H9 (cell line): Measurements from ENCODE around the gene ZBTB16. TPM values are rescaled to one million over a fixed set of nuclear protein-coding genes. Genes with fewer than 3 reads are reported as not detected.

Experiments
- DNase-seq: peaks from one replicate; pipeline ENCODE4 v3.0.0-alpha.2; 2017
- H2AFZ ChIP-seq: one replicate; pipeline ENCODE4 v1.6.1; 2013; ENCODE audit warnings: mild to moderate bottlenecking, low read length, control low read depth, moderate library complexity
- H2AK5ac ChIP-seq: 2 replicates; pipeline ENCODE4 v1.6.1; 2013; ENCODE audit warnings: low read length, control low read depth, mixed read lengths; ENCODE audit not compliant: insufficient read length
- H2BK120ac ChIP-seq: one replicate; pipeline ENCODE4 v1.6.1; 2013; ENCODE audit warnings: low read depth, mild to moderate bottlenecking, low read length, control low read depth, inconsistent platforms; ENCODE audit not compliant: poor library complexity, severe bottlenecking
- H2BK12ac ChIP-seq: 2 replicates; pipeline ENCODE4 v1.6.1; 2013; ENCODE audit warnings: low read length, control low read depth, mixed read lengths, low read depth; ENCODE audit not compliant: insufficient read length
- H2BK15ac ChIP-seq: 2 replicates; pipeline ENCODE4 v1.6.1; 2013; ENCODE audit warnings: low read depth, low read length, control low read depth
- H2BK20ac ChIP-seq: one replicate; pipeline ENCODE4 v1.6.1; 2013; ENCODE audit warnings: low read depth, mild to moderate bottlenecking, low read length, control low read depth, inconsistent platforms; ENCODE audit not compliant: poor library complexity, severe bottlenecking
- H2BK5ac ChIP-seq: 2 replicates; pipeline ENCODE4 v1.6.1; 2013; ENCODE audit warnings: low read length, control low read depth, mixed read lengths; ENCODE audit not compliant: insufficient read length
- H3K14ac ChIP-seq: 2 replicates; pipeline ENCODE4 v1.6.1; 2013; ENCODE audit warnings: low read length, control low read depth; ENCODE audit not compliant: insufficient read depth
- H3K18ac ChIP-seq: 2 replicates; pipeline ENCODE4 v1.6.1; 2013; ENCODE audit warnings: low read depth, mild to moderate bottlenecking, mixed read lengths, low read length, control low read depth; ENCODE audit not compliant: insufficient read length
- H3K23ac ChIP-seq: 2 replicates; pipeline ENCODE4 v1.6.1; 2013; ENCODE audit warnings: low read length, control low read depth, mixed read lengths, low read depth; ENCODE audit not compliant: insufficient read length
- H3K23me2 ChIP-seq: 2 replicates; pipeline ENCODE4 v1.6.1; 2013; ENCODE audit warnings: low read depth, mild to moderate bottlenecking, mixed read lengths, low read length, control low read depth; ENCODE audit not compliant: insufficient read length, poor library complexity, severe bottlenecking
- H3K27ac ChIP-seq: 2 replicates; pipeline ENCODE4 v1.5.1; 2013; ENCODE audit warnings: low read length, control low read depth, mixed read lengths, low read depth; ENCODE audit not compliant: insufficient read length
- H3K27me3 ChIP-seq: 2 replicates; pipeline ENCODE4 v1.6.1; 2013; ENCODE audit warnings: low read length, control low read depth, inconsistent platforms; ENCODE audit not compliant: insufficient read depth
- H3K4ac ChIP-seq: 2 replicates; pipeline ENCODE4 v1.6.1; 2013; ENCODE audit warnings: low read depth, mild to moderate bottlenecking, control low read depth, inconsistent platforms, low read length, moderate library complexity
- H3K4me1 ChIP-seq: 2 replicates; pipeline ENCODE4 v1.6.1; 2013; ENCODE audit warnings: low read length, control low read depth, inconsistent platforms; ENCODE audit not compliant: insufficient read depth
- H3K4me2 ChIP-seq: 2 replicates; pipeline ENCODE4 v1.6.1; 2013; ENCODE audit warnings: low read length, control low read depth, mixed read lengths; ENCODE audit not compliant: insufficient read length, insufficient read depth
- H3K56ac ChIP-seq: 2 replicates; pipeline ENCODE4 v1.6.1; 2013; ENCODE audit warnings: low read depth, mild to moderate bottlenecking, mixed read lengths, low read length, control low read depth; ENCODE audit not compliant: insufficient read length
- H3K79me1 ChIP-seq: 2 replicates; pipeline ENCODE4 v1.6.1; 2013; ENCODE audit warnings: low read depth, mild to moderate bottlenecking, moderate library complexity, low read length, control low read depth, inconsistent platforms; ENCODE audit not compliant: insufficient read depth, poor library complexity, severe bottlenecking
- H3K79me2 ChIP-seq: 2 replicates; pipeline ENCODE4 v1.6.1; 2013; ENCODE audit warnings: low read length, control low read depth, inconsistent platforms; ENCODE audit not compliant: insufficient read depth
- H3K9ac ChIP-seq: 2 replicates; pipeline ENCODE4 v1.6.1; 2013; ENCODE audit warnings: low read length, control low read depth, mixed read lengths; ENCODE audit not compliant: insufficient read length; ENCODE audit errors: extremely low read depth
- H3K9me3 ChIP-seq: one replicate; pipeline ENCODE4 v1.6.1; 2013; ENCODE audit warnings: low read depth, low read length, inconsistent platforms; ENCODE audit not compliant: control insufficient read depth
- H3T11ph ChIP-seq: one replicate; pipeline ENCODE4 v1.6.1; 2013; ENCODE audit warnings: mild to moderate bottlenecking, low read length, control low read depth, inconsistent platforms
- H4K20me1 ChIP-seq: one replicate; pipeline ENCODE4 v1.6.1; 2013; ENCODE audit not compliant: control insufficient read depth, insufficient read length, insufficient read depth
- H4K5ac ChIP-seq: 2 replicates; pipeline ENCODE4 v1.6.1; 2013; ENCODE audit warnings: low read depth, mild to moderate bottlenecking, mixed read lengths, low read length, control low read depth; ENCODE audit not compliant: insufficient read length
- H4K8ac ChIP-seq: replicated peaks from 2 replicates; pipeline ENCODE4 v1.6.1; 2013; ENCODE audit warnings: low read length, control low read depth, mixed read lengths, low read depth; ENCODE audit not compliant: insufficient read length
- H4K91ac ChIP-seq: 2 replicates; pipeline ENCODE4 v1.6.1; 2013; ENCODE audit warnings: low read depth, mild to moderate bottlenecking, moderate library complexity, mixed read lengths, low read length, control low read depth; ENCODE audit not compliant: insufficient read length
- H3K27ac Mint-ChIP-seq, 3 experiments: 2 replicates in 2 of 3; 3 replicates in 1 of 3; pipeline ENCODE4 v1.8.0; 2020 to 2021; ENCODE audit warnings: mixed read lengths in 3 of 3, mild to moderate bottlenecking in 1 of 3, moderate library complexity in 1 of 3
- H3K27me3 Mint-ChIP-seq: 2 replicates; pipeline ENCODE4 v1.8.0; 2021; ENCODE audit warnings: low read depth, mild to moderate bottlenecking, moderate library complexity, mixed read lengths
- H3K36me3 Mint-ChIP-seq, 3 experiments: 2 replicates in 2 of 3; 3 replicates in 1 of 3; pipeline ENCODE4 v1.8.0; 2020 to 2021; ENCODE audit warnings: low read depth in 3 of 3, mixed read lengths in 3 of 3; ENCODE audit not compliant: insufficient read depth in 1 of 3
- H3K4me1 Mint-ChIP-seq, 2 experiments: 2 replicates each; pipeline ENCODE4 v1.8.0; 2020; ENCODE audit warnings: mixed read lengths in 2 of 2
- H3K4me3 Mint-ChIP-seq, 2 experiments: 2 replicates in 1 of 2; 3 replicates in 1 of 2; pipeline ENCODE4 v1.8.0; 2020 to 2021; ENCODE audit warnings: mild to moderate bottlenecking in 2 of 2, mixed read lengths in 2 of 2, moderate library complexity in 1 of 2
- H3K9me3 Mint-ChIP-seq, 2 experiments: 2 replicates in 1 of 2; 3 replicates in 1 of 2; pipeline ENCODE4 v1.8.0; 2020; ENCODE audit warnings: mild to moderate bottlenecking in 2 of 2, mixed read lengths in 2 of 2, moderate library complexity in 1 of 2
- CTCF ChIP-seq: fragments of 200-600 bp; sonication (generic); conservative IDR thresholded peaks from 3 replicates; pipeline ENCODE4 v1.8.0; 2021; ENCODE audit warnings: antibody characterized with exemption, mild to moderate bottlenecking
- WGBS: extraction: QIAGEN DNeasy Blood & Tissue Kit; methylation state at CpG from one replicate; pipeline ENCODE4 v1.1.7; 2013; ENCODE audit warnings: missing lambda C conversion rate, low lambda C conversion rate, mixed read lengths; ENCODE audit not compliant: insufficient read length; ENCODE audit errors: extremely low coverage; 5-methylcytosine and 5-hydroxymethylcytosine counted together
- total RNA-seq: library from RNA; stranded (reverse); gene quantifications from 2 replicates; pipeline ENCODE4 v1.2.1, GENCODE V29; 2021

The ZBTB16 gene
- total RNA-seq, 1 experiment from 2014 or later: not detected

GRCh38 chr11:114281388-114281956 is 222.0 kb downstream of the ZBTB16 start:
- H3K56ac ChIP-seq: no peak overlapping the region
- no peaks in the 10 kb centered on the region for H3K36me3 Mint-ChIP-seq

More at GRCh38 chr11:114281388-114281956, 222.0 kb downstream of the ZBTB16 start:
- H3K79me2 ChIP-seq: no peaks in the 10 kb centered on the region
- H2BK20ac ChIP-seq: no peak overlapping the region
- H3K14ac ChIP-seq: no peak overlapping the region
- H3K4me1 ChIP-seq: no peaks in the 10 kb centered on the region; the same call in 1 of the 2 replicates
- H4K8ac ChIP-seq: no peak overlapping the region
- H3K27me3 ChIP-seq: no peaks in the 10 kb centered on the region
- no peak overlapping the region for H3K9ac ChIP-seq
- H2BK120ac ChIP-seq: no peak overlapping the region
- no peak for TF ChIP-seq CTCF
- H3K23me2 ChIP-seq: no peaks in the 10 kb centered on the region
- Mint-ChIP-seq H3K4me1 (peaks cover 0 to 16% of the 10 kb centered on the region in 2 experiments; a peak in 2 of 4 replicates), H3K27me3 (peaks cover 7% of the 10 kb centered on the region), H3K4me3 (no peak overlapping the region), H3K9me3 (no peaks in the 10 kb centered on the region), H3K27ac (no peak overlapping the region)
- H2AFZ ChIP-seq: no peak overlapping the region
- no peak overlapping the region for H3K23ac ChIP-seq
- H3T11ph ChIP-seq: no peak overlapping the region
- no peak for DNase-seq
- H4K5ac ChIP-seq: no peak overlapping the region
- H2BK15ac ChIP-seq: no peak overlapping the region
- no peak overlapping the region for H2AK5ac ChIP-seq
- H3K79me1 ChIP-seq: no peaks in the 10 kb centered on the region
- H4K91ac ChIP-seq: no peak overlapping the region
- H3K4ac ChIP-seq: no peak overlapping the region
- no peak overlapping the region for H3K4me2 ChIP-seq
- no CpG with 5 or more reads among the region's 1 CpG for WGBS
- H3K9me3 ChIP-seq: no peaks in the 10 kb centered on the region
- no peak overlapping the region for H2BK12ac ChIP-seq
- no peaks in the 10 kb centered on the region for H4K20me1 ChIP-seq
- no peak overlapping the region for H3K27ac ChIP-seq
- H2BK5ac ChIP-seq: no peak overlapping the region
- no peak overlapping the region for H3K18ac ChIP-seq
